ENCODE results near the gene CLEC4C. TPM values are rescaled to one million over a fixed set of nuclear protein-coding genes. Genes with fewer than 3 reads are reported as not detected.

Gene CLEC4C
- total and polyA plus RNA-seq, 10 of the 15 experiments (the other 5 are each of a cell fraction or from before 2014, with no cell fraction given): 0.38 to 12.2 (median 4.6) TPM

DNA sequence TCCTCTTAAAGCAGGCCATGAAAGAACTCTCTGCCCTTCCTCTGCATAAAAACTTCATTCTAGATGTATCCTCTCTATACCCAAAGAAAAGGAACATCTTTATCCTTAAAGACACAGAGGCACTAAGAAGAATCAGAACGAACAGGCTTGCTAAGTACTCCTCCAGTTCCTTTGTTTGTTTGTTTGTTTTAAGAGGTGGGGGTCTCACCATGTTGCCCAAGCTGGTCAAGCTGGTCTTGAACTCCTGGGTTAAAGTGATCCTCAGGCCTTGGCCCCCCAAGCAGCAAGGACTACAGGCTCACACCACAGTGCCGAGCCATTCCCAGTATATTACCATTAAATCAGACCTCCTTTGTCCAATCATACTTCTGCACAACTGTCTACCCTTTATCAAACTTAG is 65.6 kb downstream of the CLEC4C start:
- CTCF ChIA-PET: no interaction called here
- in situ Hi-C loops (cut with MboI): no loop called here
- Histone ChIP-seq H2AFZ (ENCODE audit: control insufficient read depth, low read depth, low read length) (no peak overlapping the region), H4K20me1 (ENCODE audit: control insufficient read depth, insufficient read depth) (no peaks in the 10 kb centered on the region), H3K9me3 (replicated peaks; ENCODE audit: control insufficient read depth, insufficient read depth, low read length) (no peaks in the 10 kb centered on the region), H3K4me3 (no peak overlapping the region), H3K79me2 (ENCODE audit: control insufficient read depth, insufficient read depth, low read length) (no peaks in the 10 kb centered on the region), H3K4me1 (ENCODE audit: control insufficient read depth, insufficient read depth, low read length) (no peaks in the 10 kb centered on the region), H3K27me3 (replicated peaks in 1 of 2; ENCODE audit: control insufficient read depth in 2 of 2, insufficient read depth in 2 of 2, low read length in 1 of 2) (no peaks in the 10 kb centered on the region), H3K27ac (ENCODE audit: control insufficient read depth, insufficient read depth) (no peak overlapping the region), H3K36me3 (ENCODE audit: control insufficient read depth in 2 of 2, insufficient read depth in 2 of 2, low read length in 1 of 2) (no peaks in the 10 kb centered on the region), H3K9ac (ENCODE audit: control insufficient read depth, insufficient read depth, low read length) (no peak overlapping the region), H3K4me2 (ENCODE audit: control insufficient read depth, insufficient read depth) (no peak overlapping the region)
- FAIRE-seq: no peak
- POLR2A ChIA-PET: no interaction called here
- no TSS peak for BruUV-seq (replicated peaks)
- TF ChIP-seq ETV6 (conservative IDR thresholded peaks at IDR 0.05 in 1 of 2, IDR thresholded peaks at IDR 0.05 in 1 of 2; ENCODE audit: borderline replicate concordance in 1 of 2, low read depth in 1 of 2) (no peak), NRF1 (conservative IDR thresholded peaks at IDR 0.05; ENCODE audit: low read depth, low read length) (no peak), HCFC1 (IDR thresholded peaks at IDR 0.05; ENCODE audit: low read length) (no peak), NR2F1 (conservative IDR thresholded peaks at IDR 0.05) (no peak), ZBTB40 (IDR thresholded peaks at IDR 0.05; ENCODE audit: borderline replicate concordance) (no peak), BACH1 (IDR thresholded peaks at IDR 0.05; ENCODE audit: borderline replicate concordance) (no peak)
- ATAC-seq: no peak
- RAD21 ChIA-PET (ENCODE audit: unreplicated experiment): no interaction called here
- SMC1A ChIA-PET (ENCODE audit: uncharacterized antibody, unreplicated experiment): no interaction called here
- intact Hi-C loops (cut with micrococcal nuclease; ENCODE audit: unreplicated experiment): no loop called here
- WGBS (ENCODE audit: insufficient coverage, insufficient replicate concordance, low lambda C conversion rate, missing lambda C conversion rate): 59% methylated on average over 2 of the region's 2 CpGs
- no peak for DNase-seq (ENCODE audit: low read depth, low spot score)

Small RNA genes lying within 50 kb of the gene (small RNA-seq; reads per million reads assigned to genes)
- gene RF00019: not detected

Other genes with a start within 250 kb of the CLEC4C start
Only the 7 nearest of the 8 such genes appear.
- not detected in 2 replicates for gene APOBEC1, start 81.5 kb downstream of the CLEC4C start, total RNA-seq (2014; rRNA removed)
- not detected in 2 replicates for gene APOBEC1, start 81.5 kb downstream of the CLEC4C start, total RNA-seq (2014; rRNA removed; fragmentation: Illumina TruSeq; extraction: Trizol)
- gene APOBEC1, start 81.5 kb downstream of the CLEC4C start, total RNA-seq (2021): not detected in 2 replicates
- not detected in 2 replicates for gene APOBEC1, start 81.5 kb downstream of the CLEC4C start, polyA plus RNA-seq (2011; rRNA removed)
- gene APOBEC1, start 81.5 kb downstream of the CLEC4C start, polyA plus RNA-seq (2014; fragmentation: Illumina TruSeq; extraction: Trizol): not detected in 2 replicates
- not detected for gene APOBEC1, start 81.5 kb downstream of the CLEC4C start, polyA plus RNA-seq (2014; fragmentation: Nextera tagmentation; extraction: Ambion mirVana)
- gene APOBEC1, start 81.5 kb downstream of the CLEC4C start, polyA plus RNA-seq (2014; rRNA removed): not detected in 2 replicates
- not detected for gene APOBEC1, start 81.5 kb downstream of the CLEC4C start, polyA plus RNA-seq (2016; fragmentation: Nextera tagmentation; extraction: Ambion mirVana)
- not detected in 2 replicates for gene GDF3, start 51.6 kb downstream of the CLEC4C start, total RNA-seq (2014; rRNA removed)
- gene GDF3, start 51.6 kb downstream of the CLEC4C start, total RNA-seq (2014; rRNA removed; fragmentation: Illumina TruSeq; extraction: Trizol): not detected in 2 replicates
- gene GDF3, start 51.6 kb downstream of the CLEC4C start, total RNA-seq (2021): not detected in 2 replicates
- gene GDF3, start 51.6 kb downstream of the CLEC4C start, polyA plus RNA-seq (2011; rRNA removed): not detected in 2 replicates
- not detected in 2 replicates for gene GDF3, start 51.6 kb downstream of the CLEC4C start, polyA plus RNA-seq (2014; fragmentation: Illumina TruSeq; extraction: Trizol)
- not detected for gene GDF3, start 51.6 kb downstream of the CLEC4C start, polyA plus RNA-seq (2014; fragmentation: Nextera tagmentation; extraction: Ambion mirVana)
- not detected in 2 replicates for gene GDF3, start 51.6 kb downstream of the CLEC4C start, polyA plus RNA-seq (2014; rRNA removed)
- gene GDF3, start 51.6 kb downstream of the CLEC4C start, polyA plus RNA-seq (2016; fragmentation: Nextera tagmentation; extraction: Ambion mirVana): not detected
- gene DPPA3, start 35.9 kb downstream of the CLEC4C start, total RNA-seq (2014; rRNA removed): not detected in 2 replicates
- gene DPPA3, start 35.9 kb downstream of the CLEC4C start, total RNA-seq (2014; rRNA removed; fragmentation: Illumina TruSeq; extraction: Trizol): not detected in 2 replicates
- gene DPPA3, start 35.9 kb downstream of the CLEC4C start, total RNA-seq (2021): not detected in 2 replicates
- gene DPPA3, start 35.9 kb downstream of the CLEC4C start, polyA plus RNA-seq (2011; rRNA removed): 0.07 TPM in 1 of 2 replicates, not detected in the other
- not detected in 2 replicates for gene DPPA3, start 35.9 kb downstream of the CLEC4C start, polyA plus RNA-seq (2014; fragmentation: Illumina TruSeq; extraction: Trizol)
- under 1 TPM in 1 of 2 experiments, not detected in 1; 0.05 TPM for gene DPPA3, start 35.9 kb downstream of the CLEC4C start, polyA plus RNA-seq (2014; fragmentation: Nextera tagmentation; extraction: Ambion mirVana)
- gene DPPA3, start 35.9 kb downstream of the CLEC4C start, polyA plus RNA-seq (2014; rRNA removed): not detected in 2 replicates
- gene DPPA3, start 35.9 kb downstream of the CLEC4C start, polyA plus RNA-seq (2016; fragmentation: Nextera tagmentation; extraction: Ambion mirVana): not detected
- not detected in 2 replicates for gene NANOGNB, start 17.8 kb upstream of the CLEC4C start, total RNA-seq (2014; rRNA removed)
- gene NANOGNB, start 17.8 kb upstream of the CLEC4C start, total RNA-seq (2014; rRNA removed; fragmentation: Illumina TruSeq; extraction: Trizol): not detected in 2 replicates
- gene NANOGNB, start 17.8 kb upstream of the CLEC4C start, total RNA-seq (2021): not detected in 2 replicates
- not detected in 2 replicates for gene NANOGNB, start 17.8 kb upstream of the CLEC4C start, polyA plus RNA-seq (2011; rRNA removed)
- not detected in 2 replicates for gene NANOGNB, start 17.8 kb upstream of the CLEC4C start, polyA plus RNA-seq (2014; fragmentation: Illumina TruSeq; extraction: Trizol)
- not detected for gene NANOGNB, start 17.8 kb upstream of the CLEC4C start, polyA plus RNA-seq (2014; fragmentation: Nextera tagmentation; extraction: Ambion mirVana)
- not detected in 2 replicates for gene NANOGNB, start 17.8 kb upstream of the CLEC4C start, polyA plus RNA-seq (2014; rRNA removed)
- not detected for gene NANOGNB, start 17.8 kb upstream of the CLEC4C start, polyA plus RNA-seq (2016; fragmentation: Nextera tagmentation; extraction: Ambion mirVana)
- not detected in 2 replicates for gene NANOG, start 42.0 kb upstream of the CLEC4C start, total RNA-seq (2014; rRNA removed)
- gene NANOG, start 42.0 kb upstream of the CLEC4C start, total RNA-seq (2014; rRNA removed; fragmentation: Illumina TruSeq; extraction: Trizol): not detected in 2 replicates
- gene NANOG, start 42.0 kb upstream of the CLEC4C start, total RNA-seq (2021): 0.29 and 0.51 TPM in 2 replicates
- gene NANOG, start 42.0 kb upstream of the CLEC4C start, polyA plus RNA-seq (2011; rRNA removed): 0.04 TPM in 1 of 2 replicates, not detected in the other
- not detected in 2 replicates for gene NANOG, start 42.0 kb upstream of the CLEC4C start, polyA plus RNA-seq (2014; fragmentation: Illumina TruSeq; extraction: Trizol)
- gene NANOG, start 42.0 kb upstream of the CLEC4C start, polyA plus RNA-seq (2014; fragmentation: Nextera tagmentation; extraction: Ambion mirVana): not detected
- gene NANOG, start 42.0 kb upstream of the CLEC4C start, polyA plus RNA-seq (2014; rRNA removed): 0.01 TPM in 1 of 2 replicates, not detected in the other
- not detected for gene NANOG, start 42.0 kb upstream of the CLEC4C start, polyA plus RNA-seq (2016; fragmentation: Nextera tagmentation; extraction: Ambion mirVana)
- gene SLC2A14, start 125.5 kb upstream of the CLEC4C start, total RNA-seq (2014; rRNA removed): 0.11 TPM in 1 of 2 replicates, not detected in the other
- gene SLC2A14, start 125.5 kb upstream of the CLEC4C start, total RNA-seq (2014; rRNA removed; fragmentation: Illumina TruSeq; extraction: Trizol): 0.28 and 0.31 TPM in 2 replicates
- gene SLC2A14, start 125.5 kb upstream of the CLEC4C start, total RNA-seq (2021): 0.21 and 0.69 TPM in 2 replicates
- gene SLC2A14, start 125.5 kb upstream of the CLEC4C start, polyA plus RNA-seq (2011; rRNA removed): 0.31 and 0.58 TPM in 2 replicates
- 0.06 TPM in 1 of 2 replicates, not detected in the other for gene SLC2A14, start 125.5 kb upstream of the CLEC4C start, polyA plus RNA-seq (2014; fragmentation: Illumina TruSeq; extraction: Trizol)
- under 1 TPM; 0.05 to 0.14 TPM for gene SLC2A14, start 125.5 kb upstream of the CLEC4C start, polyA plus RNA-seq (2014; fragmentation: Nextera tagmentation; extraction: Ambion mirVana)
- not detected in 2 replicates for gene SLC2A14, start 125.5 kb upstream of the CLEC4C start, polyA plus RNA-seq (2014; rRNA removed)
- gene SLC2A14, start 125.5 kb upstream of the CLEC4C start, polyA plus RNA-seq (2016; fragmentation: Nextera tagmentation; extraction: Ambion mirVana): under 1 TPM; 0.19 to 0.33 TPM
- gene SLC2A3, start 188.8 kb upstream of the CLEC4C start, total RNA-seq (2014; rRNA removed): 7.6 and 11.8 TPM in 2 replicates
- gene SLC2A3, start 188.8 kb upstream of the CLEC4C start, total RNA-seq (2014; rRNA removed; fragmentation: Illumina TruSeq; extraction: Trizol): 14.1 and 15.1 TPM in 2 replicates
- gene SLC2A3, start 188.8 kb upstream of the CLEC4C start, total RNA-seq (2021): 19.7 and 22.4 TPM in 2 replicates
- 66.3 and 82.2 TPM in 2 replicates for gene SLC2A3, start 188.8 kb upstream of the CLEC4C start, polyA plus RNA-seq (2011; rRNA removed)
- gene SLC2A3, start 188.8 kb upstream of the CLEC4C start, polyA plus RNA-seq (2014; fragmentation: Illumina TruSeq; extraction: Trizol): 13.8 and 14.6 TPM in 2 replicates
- 1 to 10 TPM; 6.6 to 8.5 TPM for gene SLC2A3, start 188.8 kb upstream of the CLEC4C start, polyA plus RNA-seq (2014; fragmentation: Nextera tagmentation; extraction: Ambion mirVana)
- gene SLC2A3, start 188.8 kb upstream of the CLEC4C start, polyA plus RNA-seq (2014; rRNA removed): 10.3 and 14.6 TPM in 2 replicates
- 1 to 10 TPM; 6.5 to 6.6 TPM for gene SLC2A3, start 188.8 kb upstream of the CLEC4C start, polyA plus RNA-seq (2016; fragmentation: Nextera tagmentation; extraction: Ambion mirVana)